ENCODE measurements around the gene HLA-E.
"Not testable (repeated sequence)": the region's sequence is repeated elsewhere in the genome, so short reads cannot be mapped to it uniquely, and the experiment has no call there.

DNA sequence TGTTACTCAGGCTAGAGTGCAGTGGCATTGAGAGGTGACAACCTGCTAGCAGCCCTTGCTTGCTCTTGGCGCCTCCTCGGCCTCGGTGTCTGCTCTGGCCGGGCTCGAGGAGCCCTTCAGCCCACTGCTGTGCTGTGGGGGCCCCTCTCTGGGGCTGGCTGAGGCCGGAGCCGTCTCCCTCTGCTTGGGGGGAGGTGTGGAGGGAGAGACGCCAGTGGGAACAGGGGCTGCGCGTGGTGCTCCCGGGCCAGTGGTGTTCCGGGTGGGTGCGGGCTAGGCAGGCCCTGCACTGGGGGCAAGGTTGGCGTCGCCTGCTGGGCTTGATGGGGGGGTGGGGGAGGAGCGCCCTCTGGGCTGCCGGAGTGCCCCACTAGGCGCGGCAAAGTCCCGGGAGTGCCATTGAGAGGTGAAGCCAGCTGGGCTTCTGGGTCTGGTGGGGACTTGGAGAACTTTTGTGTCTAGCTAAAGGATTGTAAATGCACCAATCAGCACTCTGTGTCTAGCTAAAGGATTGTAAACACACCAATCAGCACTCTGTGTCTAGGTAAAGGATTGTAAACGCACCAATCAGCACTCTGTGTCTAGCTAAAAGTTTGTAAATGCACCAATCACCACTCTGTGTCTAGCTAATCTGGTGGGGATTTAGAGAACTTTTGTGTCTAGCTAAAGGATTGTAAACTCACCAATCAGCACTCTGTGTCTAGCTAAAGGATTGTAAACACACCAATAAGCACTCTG lies 28.6 kb downstream of the HLA-E start:
- TF ChIP-seq, protein P1, sequence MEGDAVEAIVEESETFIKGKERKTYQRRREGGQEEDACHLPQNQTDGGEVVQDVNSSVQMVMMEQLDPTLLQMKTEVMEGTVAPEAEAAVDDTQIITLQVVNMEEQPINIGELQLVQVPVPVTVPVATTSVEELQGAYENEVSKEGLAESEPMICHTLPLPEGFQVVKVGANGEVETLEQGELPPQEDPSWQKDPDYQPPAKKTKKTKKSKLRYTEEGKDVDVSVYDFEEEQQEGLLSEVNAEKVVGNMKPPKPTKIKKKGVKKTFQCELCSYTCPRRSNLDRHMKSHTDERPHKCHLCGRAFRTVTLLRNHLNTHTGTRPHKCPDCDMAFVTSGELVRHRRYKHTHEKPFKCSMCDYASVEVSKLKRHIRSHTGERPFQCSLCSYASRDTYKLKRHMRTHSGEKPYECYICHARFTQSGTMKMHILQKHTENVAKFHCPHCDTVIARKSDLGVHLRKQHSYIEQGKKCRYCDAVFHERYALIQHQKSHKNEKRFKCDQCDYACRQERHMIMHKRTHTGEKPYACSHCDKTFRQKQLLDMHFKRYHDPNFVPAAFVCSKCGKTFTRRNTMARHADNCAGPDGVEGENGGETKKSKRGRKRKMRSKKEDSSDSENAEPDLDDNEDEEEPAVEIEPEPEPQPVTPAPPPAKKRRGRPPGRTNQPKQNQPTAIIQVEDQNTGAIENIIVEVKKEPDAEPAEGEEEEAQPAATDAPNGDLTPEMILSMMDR (IDR thresholded peaks at IDR 0.05 in 2 of 3, conservative IDR thresholded peaks at IDR 0.05 in 1 of 3; ENCODE audit: control insufficient read depth in 2 of 3, extremely low read depth in 1 of 3, insufficient read depth in 1 of 3, low read depth in 3 of 3, low read length in 3 of 3), result not testable (repeated sequence)
- TF ChIP-seq, protein P2, sequence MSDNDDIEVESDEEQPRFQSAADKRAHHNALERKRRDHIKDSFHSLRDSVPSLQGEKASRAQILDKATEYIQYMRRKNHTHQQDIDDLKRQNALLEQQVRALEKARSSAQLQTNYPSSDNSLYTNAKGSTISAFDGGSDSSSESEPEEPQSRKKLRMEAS (IDR thresholded peaks at IDR 0.05; ENCODE audit: low read depth, low read length), result not testable (repeated sequence)
- TF ChIP-seq, protein P3, sequence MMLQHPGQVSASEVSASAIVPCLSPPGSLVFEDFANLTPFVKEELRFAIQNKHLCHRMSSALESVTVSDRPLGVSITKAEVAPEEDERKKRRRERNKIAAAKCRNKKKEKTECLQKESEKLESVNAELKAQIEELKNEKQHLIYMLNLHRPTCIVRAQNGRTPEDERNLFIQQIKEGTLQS (IDR thresholded peaks at IDR 0.05; ENCODE audit: borderline replicate concordance, extremely low read depth, low read depth, low read length), result not testable (repeated sequence)

Data from GM12878 (cell line).